Measurements from ENCODE around the gene RALGAPB.
"Not testable (repeated sequence)": the region's sequence is repeated elsewhere in the genome, so short reads cannot be mapped to it uniquely, and the experiment has no call there.

The RALGAPB gene

GRCh38 chr20:38485041-38485440 is 12.4 kb downstream of the RALGAPB start:
- no peak for DNase-seq (ENCODE audit: low read depth, low spot score)

DNA sequence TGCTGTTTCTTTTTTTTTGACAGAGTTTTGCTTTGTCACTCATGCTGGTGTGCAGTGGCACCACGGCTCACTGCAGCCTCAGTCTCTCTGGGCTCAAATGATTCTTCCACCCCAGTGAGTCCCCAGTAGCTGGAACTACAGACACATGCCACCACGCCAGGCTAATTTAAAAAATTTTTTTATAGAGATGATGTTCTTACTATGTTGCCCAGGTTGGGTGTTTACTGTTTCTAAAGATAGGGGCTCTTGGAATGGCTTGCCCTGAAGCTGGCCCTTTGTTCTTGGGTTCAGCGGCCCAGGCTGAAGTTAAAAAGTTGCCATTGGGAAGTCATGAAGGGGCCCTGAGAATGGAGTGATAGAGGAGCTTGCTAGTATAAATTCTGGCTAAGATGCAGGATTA is 16.5 kb downstream of the RALGAPB start:
- no peak for DNase-seq (ENCODE audit: low read depth, low spot score)

DNA sequence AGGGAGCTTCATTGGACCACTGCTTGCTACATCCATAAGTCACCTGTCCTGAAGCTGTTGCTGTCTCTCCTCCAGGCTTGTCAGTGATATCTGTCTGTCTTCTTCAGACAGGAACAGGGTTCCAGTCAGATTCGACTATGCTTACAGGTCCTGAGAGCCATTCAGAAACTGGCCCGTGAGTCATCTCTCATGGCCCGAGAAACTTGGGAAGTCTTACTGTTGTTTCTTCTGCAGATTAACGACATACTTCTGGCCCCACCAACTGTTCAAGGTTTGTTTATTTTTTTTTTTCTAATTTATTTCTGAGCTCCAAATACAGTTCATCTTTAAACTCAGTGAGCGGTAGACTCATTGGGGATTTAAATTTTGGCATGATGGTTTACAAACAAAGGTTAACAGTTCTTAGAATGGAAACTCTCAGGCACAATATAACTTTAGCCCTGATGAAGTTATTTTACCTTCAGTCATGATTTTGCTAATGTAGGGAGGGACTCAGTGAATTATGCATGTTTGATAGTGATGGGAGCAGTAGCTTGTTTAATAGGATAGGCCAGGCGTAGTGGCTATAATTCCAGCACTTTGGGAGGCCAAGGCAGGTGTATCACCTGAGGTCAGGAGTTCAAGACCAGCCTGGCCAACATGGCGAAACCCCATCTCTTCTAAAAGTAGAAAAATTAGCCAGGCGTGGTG is 24.7 kb downstream of the RALGAPB start:
- DNase-seq (ENCODE audit: low read depth, low spot score) = no peak

- no peak for DNase-seq (ENCODE audit: low read depth, low spot score)
Measured at GRCh38 chr20:38498909-38499308, 26.3 kb downstream of the RALGAPB start.

GRCh38 chr20:38499366-38499765 is 26.7 kb downstream of the RALGAPB start:
- DNase-seq (ENCODE audit: low read depth, low spot score) = no peak

DNA sequence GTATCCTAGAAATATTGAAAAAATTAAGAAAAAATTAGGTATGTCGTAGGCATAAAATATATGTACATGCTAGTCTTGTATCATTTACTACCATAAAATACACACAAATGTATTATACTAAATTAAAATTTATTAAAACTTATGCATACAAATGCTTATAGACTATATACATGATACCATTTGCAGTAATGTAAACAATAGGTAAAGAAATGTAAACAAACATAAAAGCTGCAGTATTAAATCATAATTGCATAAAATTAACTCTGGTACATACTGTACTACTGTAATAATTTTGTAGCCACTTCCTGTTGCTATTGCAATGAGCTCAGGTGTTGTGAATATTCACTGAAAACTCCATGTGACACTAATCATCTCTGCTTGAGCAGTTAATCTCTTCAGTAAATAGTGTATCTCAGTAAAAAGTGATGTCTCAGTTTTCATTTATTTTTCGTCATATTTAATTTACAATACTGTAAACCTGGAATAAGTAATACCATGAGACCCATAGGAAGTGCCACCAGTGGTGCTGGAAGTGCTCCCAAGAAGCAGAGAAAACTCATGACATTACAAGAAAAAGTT is 29.3 kb downstream of the RALGAPB start:
- no peak for DNase-seq (ENCODE audit: low read depth, low spot score)

DNA sequence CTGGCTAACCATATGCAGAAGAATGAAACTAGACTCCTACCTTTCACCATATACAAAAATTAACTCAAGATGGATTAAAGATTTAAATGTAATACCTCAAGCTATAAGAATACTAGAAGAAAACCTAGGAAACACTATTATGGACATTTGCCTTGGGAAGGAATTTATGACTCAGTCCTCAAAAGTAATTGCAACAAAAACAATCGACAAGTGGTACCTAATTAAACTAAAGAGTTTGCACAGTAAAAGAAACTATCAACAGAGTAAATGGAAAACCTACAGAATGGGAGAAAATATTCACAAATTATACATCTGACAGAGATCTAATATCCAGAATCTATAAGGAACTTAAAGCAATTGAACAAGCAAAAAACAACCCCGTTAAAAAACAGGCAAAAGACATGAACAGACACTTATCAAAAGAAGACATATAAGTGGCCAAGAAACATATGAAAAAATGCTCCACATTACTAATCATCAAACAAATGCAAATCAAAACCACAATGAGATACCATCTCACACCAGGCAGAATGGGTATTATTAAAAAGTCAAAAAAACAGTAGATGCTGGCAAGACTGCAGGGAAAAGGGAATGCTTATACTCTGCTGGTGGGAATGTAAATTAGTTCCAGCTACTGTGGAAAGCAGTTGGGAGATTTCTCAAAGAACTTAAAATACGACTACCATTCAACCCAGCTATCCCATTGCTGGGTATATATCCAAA is 31.9 kb downstream of the RALGAPB start:
- DNase-seq (ENCODE audit: low read depth, low spot score) = no peak

DNA sequence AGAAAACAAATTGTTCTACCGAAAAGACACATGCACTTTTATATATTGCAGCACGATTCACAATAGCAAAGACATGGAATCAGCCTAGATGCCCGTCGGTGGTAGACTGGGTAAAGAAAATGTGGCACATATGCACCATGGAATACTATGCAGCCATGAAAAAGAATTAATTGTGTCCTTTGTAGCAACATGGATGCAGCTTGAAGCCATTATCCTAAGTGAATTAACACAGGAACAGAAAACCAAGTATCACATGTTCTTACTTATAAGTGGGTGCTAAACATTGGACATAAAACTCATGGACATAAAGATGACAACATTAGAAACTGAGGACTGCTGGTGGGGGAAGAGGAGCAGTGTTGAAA is 32.4 kb downstream of the RALGAPB start:
- DNase-seq (ENCODE audit: low read depth, low spot score) = no peak

DNA sequence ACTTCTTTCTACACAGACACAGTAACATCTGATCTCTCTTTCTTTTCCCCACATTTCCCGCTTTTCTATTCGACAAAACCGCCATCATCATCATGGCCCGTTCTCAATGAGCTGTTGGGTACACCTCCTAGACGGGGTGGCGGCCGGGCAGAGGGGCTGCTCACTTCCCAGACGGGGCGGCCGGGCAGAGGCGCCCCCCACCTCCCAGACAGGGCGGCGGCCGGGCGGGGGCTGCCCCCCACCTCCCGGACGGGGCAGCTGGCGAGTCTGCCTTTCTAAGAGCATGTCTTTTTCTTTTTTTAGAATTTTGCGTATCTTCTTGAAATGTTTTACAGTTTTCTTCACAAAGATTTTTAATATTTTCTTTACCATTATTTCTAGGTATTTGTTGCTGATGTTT is 39.1 kb downstream of the RALGAPB start:
- not testable (repeated sequence) for DNase-seq (ENCODE audit: low read depth, low spot score)

DNA sequence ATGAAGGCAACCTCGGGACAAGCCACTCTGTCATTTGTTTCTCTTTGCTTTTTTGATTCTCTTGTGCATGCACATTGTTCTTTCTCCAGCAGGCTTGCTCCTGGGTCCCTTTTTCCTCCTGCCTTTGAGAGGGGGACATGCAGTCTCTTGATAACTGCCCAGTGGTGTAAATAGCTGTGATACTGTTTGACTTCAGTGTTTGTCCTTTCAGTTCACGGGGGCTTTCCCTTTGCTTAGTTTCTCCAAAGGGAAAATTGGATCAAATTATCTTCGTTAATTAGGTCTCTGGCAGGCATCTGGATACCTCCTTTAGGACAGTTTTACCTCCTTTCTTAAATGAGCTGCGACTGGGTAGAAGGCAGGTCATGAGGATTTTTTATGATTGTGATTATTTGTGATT is 41.5 kb downstream of the RALGAPB start:
- DNase-seq (ENCODE audit: low read depth, low spot score) = no peak

DNA sequence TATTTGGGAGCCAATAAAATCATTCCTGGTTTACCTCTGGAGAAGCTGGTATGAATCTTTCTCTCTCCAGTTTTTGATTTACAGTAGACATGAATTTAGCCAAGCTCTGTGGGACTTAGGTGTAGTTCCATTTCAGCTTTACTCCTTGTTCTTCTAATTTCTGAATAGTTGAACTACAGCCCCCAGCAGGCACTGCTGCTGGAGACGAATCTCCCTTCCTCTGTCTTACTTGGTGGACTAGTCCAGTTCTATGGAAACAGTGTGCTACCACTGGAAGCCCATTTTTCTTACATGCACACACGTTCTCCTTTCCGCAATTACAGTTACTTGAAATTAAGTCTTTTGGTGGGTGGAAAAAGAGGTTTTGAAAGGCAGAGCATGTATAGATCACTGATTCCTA is 42.3 kb downstream of the RALGAPB start:
- no peak for DNase-seq (ENCODE audit: low read depth, low spot score)

DNA sequence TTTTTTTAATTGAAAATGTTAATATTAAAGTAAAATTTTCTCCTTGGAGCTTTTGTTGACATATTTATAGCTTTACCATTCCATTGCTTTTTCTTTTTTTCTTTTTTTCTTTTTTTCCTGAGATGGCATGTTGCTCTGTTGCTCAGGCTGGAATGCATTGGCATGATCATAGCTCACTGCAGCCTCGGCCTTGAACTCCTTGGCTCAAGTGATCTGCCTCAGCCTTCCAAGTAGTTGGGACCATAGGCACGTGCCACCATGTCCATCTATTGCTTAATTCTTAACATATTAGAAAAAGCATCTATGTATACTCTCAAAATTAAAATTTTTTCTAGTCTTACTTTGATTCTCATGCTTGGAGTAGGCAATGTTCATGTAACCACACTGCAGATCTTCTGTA is 43.0 kb downstream of the RALGAPB start:
- DNase-seq (ENCODE audit: low read depth, low spot score) = no peak

- DNase-seq (ENCODE audit: low read depth, low spot score) = no peak
Measured at GRCh38 chr20:38519426-38519825, 46.8 kb downstream of the RALGAPB start.

GRCh38 chr20:38520261-38520660 is 47.6 kb downstream of the RALGAPB start:
- no peak for DNase-seq (ENCODE audit: low read depth, low spot score)

DNA sequence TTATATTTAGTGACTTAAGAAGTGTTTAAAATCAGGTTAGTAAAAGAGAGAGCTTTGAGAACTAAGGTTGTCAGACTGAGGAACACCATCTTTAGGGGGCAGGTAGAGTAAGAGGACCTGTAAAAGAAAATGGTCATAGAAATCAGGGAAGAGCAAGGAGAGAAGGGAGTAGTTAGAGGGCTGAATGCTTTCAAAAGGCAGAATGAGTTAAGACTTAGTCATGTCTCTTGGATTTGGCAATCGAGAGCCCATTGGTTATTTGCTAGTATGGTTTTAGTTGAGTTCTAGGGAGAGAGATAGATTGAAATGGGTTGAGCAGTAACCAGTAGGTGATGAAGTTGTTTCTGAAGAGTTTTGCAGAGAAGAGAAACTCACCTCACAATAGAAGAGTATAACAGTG is 51.1 kb downstream of the RALGAPB start:
- DNase-seq (ENCODE audit: low read depth, low spot score) = no peak

DNA sequence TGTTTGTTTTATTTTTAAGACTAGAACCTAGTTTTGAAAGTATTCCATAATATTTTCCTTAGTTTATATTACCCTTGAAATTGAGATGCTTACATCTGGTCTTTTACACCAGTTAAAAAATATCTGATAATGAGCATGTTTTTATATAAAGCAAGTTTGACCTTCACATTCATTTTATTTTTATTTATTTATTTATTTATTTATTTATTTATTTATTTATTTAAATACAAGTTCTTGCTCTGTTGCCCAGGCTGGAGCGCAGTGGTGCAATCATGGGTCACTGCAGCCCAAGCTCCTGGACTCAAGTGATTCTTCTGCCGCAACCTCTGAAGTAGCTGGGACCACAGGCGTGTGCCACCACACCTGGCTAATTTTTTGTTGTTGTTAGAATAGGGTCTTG is 55.5 kb downstream of the RALGAPB start:
- no peak for DNase-seq (ENCODE audit: low read depth, low spot score)

GRCh38 chr20:38531021-38531420 is 58.4 kb downstream of the RALGAPB start:
- no peak for DNase-seq (ENCODE audit: low read depth, low spot score)

DNA sequence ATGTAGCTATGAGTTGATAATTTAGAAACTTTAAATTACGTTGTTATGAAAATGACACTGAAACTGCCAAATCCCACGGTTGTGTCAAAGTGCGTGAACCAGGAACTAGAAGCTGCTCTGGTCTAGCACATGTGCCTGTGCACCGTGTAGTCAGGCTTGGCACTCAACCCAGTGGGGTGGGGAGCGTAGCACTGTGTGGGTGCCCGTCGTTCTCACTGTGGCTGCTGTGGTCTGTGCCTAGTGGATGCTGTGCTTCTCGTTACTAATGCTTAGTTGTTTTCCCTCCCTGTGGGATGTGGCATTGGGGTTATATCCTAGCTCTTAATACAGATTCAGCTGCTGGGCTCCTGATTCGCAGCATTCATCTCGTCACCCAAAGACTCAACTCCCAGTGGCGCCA is 62.1 kb downstream of the RALGAPB start:
- DNase-seq (ENCODE audit: low read depth, low spot score) = no peak

- DNase-seq (ENCODE audit: low read depth, low spot score) = no peak
Measured at GRCh38 chr20:38536310-38536709, 63.7 kb downstream of the RALGAPB start.

- no peak for DNase-seq (ENCODE audit: low read depth, low spot score)
Measured at GRCh38 chr20:38537176-38537575, 64.5 kb downstream of the RALGAPB start.

DNA sequence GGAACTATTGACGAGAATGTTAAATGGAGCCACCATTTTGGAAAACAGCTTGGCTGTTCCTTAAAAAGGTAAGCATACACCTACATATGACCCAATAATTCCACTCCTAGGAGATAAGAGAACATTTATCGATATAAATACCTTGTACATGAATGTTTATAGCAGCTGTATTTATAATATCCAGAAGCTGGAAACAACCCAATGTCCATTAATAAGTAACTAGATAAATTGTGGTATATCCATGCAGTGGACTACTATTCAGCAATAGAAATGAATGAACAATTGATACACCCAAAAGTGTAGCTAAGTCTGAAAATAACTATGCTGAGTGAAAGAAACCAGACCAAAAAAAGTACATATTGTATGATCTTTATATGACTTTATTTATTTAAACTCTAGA is 66.1 kb downstream of the RALGAPB start:
- no peak for DNase-seq (ENCODE audit: low read depth, low spot score)

DNA sequence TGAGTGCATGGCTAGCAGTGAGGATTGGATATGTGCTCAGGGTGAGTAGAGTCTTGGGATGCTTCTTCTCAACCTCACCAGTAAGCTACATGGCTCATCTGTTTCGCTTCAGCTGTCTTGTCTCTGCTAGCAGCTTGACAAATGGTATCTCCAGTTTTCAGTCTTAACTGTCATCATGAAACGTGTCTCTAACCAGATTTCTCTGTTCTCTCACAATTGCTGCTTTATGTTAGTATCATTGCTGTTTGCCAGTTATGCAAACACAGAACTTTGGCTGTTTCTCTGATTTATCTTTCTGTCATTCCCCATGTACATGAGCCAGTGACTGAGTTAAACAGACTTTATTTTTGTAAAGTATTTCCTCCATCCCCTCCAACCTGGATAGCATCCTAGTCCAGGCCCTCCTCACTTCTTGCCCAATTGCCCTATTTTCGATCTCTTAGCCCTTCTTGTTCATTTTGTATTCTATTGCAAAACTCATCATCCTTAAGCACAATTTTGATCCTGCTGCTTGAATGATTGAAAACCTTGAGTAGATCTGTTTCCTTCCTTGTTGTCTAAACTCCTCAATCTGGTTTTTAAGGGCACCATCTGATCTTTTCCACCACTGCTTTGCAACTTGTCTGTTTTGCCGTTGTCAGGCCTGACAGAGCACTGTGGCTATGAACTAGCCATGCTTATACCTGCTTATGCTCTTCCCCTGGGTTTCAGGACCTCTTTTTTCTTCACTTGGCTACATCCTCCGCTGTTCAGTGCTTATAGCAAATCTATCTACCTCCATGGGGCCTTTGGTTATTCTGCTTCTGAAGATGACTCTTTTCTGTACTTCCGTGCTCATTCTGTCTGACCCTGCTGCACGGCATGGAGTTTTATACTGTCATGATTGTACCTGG is 70.6 kb downstream of the RALGAPB start:
- no peak for DNase-seq (ENCODE audit: low read depth, low spot score)
